ENCODE measurements around the gene TMC7.
"Not testable (repeated sequence)": the region's sequence is repeated elsewhere in the genome, so short reads cannot be mapped to it uniquely, and the experiment has no call there.

DNA sequence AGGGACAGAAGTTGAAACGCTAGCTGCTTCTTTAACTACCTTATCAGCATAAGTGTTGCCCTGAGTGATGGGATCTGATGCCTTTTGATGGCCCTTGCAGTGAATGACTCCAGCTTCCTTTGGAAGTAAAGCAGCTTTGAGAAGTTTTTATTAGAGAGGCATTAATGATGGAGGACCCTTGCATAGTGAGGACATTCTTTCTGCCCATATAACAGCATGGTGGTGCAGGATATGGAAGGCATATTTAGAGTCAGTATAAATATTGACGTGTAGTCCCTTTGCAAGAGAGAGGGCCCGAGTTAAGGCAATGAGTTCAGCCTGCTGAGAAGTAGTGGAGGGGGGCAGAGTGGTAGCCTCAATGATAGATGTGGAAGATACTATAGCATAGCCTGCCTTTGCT is 9.8 kb downstream of the TMC7 start:
- not testable (repeated sequence) for TF ChIP-seq EP300, POLR2A (IDR thresholded peaks at IDR 0.05)

All from ovary (tissue), 1 donor.